IMR-90 (cell line): ENCODE data around the gene SEMA4D. TPM values are rescaled to one million over a fixed set of nuclear protein-coding genes. Genes with fewer than 3 reads are reported as not detected.

Source experiments
- ATAC-seq: fragments of 200-7000 bp; cut with Tn5 transposase; 2 replicates; pipeline ENCODE4 v1.9.1; 2020; ENCODE audit warnings: low read depth, mild to moderate bottlenecking, moderate library complexity
- BruUV-seq: library from RNA; stranded (reverse); fragments of 400-500 nt; replicated peaks from 2 replicates; lab custom pipeline; 2021; lab: Mats Ljungman, UMichigan
- CTCF ChIA-PET: fragments of 300-600 bp; formaldehyde crosslinking; extraction: SDS; loops from one replicate; lab custom pipeline; 2021; ENCODE audit warnings: antibody characterized with exemption; lab: Yijun Ruan, JAX
- POLR2A ChIA-PET: fragments of 300-600 bp; sonication (Branson Sonifier 250); formaldehyde crosslinking; loops from one replicate; lab custom pipeline; 2022; ENCODE audit warnings: antibody characterized with exemption; ENCODE audit not compliant: unreplicated experiment; lab: Charles Lee
- DNase-seq: peaks from one replicate; pipeline ENCODE4 v3.0.0; 2013
- H2AFZ ChIP-seq: replicated peaks from 2 replicates; pipeline ENCODE3; 2013; ENCODE audit warnings: low read length, mild to moderate bottlenecking; ENCODE audit not compliant: poor library complexity
- H2AK5ac ChIP-seq: 2 replicates; pipeline ENCODE4 v1.6.1; 2013; ENCODE audit warnings: low read depth, low read length, inconsistent platforms
- H2AK9ac ChIP-seq: replicated peaks from 2 replicates; pipeline ENCODE3; 2013; ENCODE audit warnings: mild to moderate bottlenecking, low read depth, low read length, moderate library complexity; ENCODE audit not compliant: poor library complexity
- H2BK120ac ChIP-seq: 2 replicates; pipeline ENCODE4 v1.6.1; 2013; ENCODE audit warnings: low read depth, low read length, inconsistent platforms
- H2BK15ac ChIP-seq: 3 replicates; pipeline ENCODE4 v1.6.1; 2013; ENCODE audit warnings: low read depth, low read length, inconsistent platforms
- H2BK20ac ChIP-seq: 2 replicates; pipeline ENCODE4 v1.6.1; 2013; ENCODE audit warnings: low read depth, mild to moderate bottlenecking, inconsistent platforms, low read length, moderate library complexity
- H2BK5ac ChIP-seq: 2 replicates; pipeline ENCODE4 v1.6.1; 2013; ENCODE audit warnings: mild to moderate bottlenecking, low read depth, low read length, inconsistent platforms; ENCODE audit not compliant: poor library complexity, severe bottlenecking
- H3K14ac ChIP-seq: replicated peaks from 2 replicates; pipeline ENCODE4 v1.6.1; 2013; ENCODE audit warnings: low read depth, low read length, inconsistent platforms
- H3K18ac ChIP-seq: 2 replicates; pipeline ENCODE4 v1.6.1; 2013; ENCODE audit warnings: low read depth, low read length, control low read depth
- H3K23ac ChIP-seq: 2 replicates; pipeline ENCODE4 v1.6.1; 2013; ENCODE audit warnings: low read depth, low read length, inconsistent platforms
- H3K27ac ChIP-seq: 2 replicates; pipeline ENCODE4 v1.5.1; 2013; ENCODE audit warnings: mild to moderate bottlenecking, control low read depth, low read length; ENCODE audit not compliant: insufficient read depth
- H3K27me3 ChIP-seq: 2 replicates; pipeline ENCODE4 v1.6.1; 2013; ENCODE audit warnings: low read length; ENCODE audit not compliant: control insufficient read depth, insufficient read depth
- H3K36me3 ChIP-seq: 2 replicates; pipeline ENCODE4 v1.6.1; 2013; ENCODE audit warnings: low read length, mixed read lengths; ENCODE audit not compliant: control insufficient read depth, insufficient read depth
- H3K4ac ChIP-seq: 2 replicates; pipeline ENCODE4 v1.6.1; 2013; ENCODE audit warnings: low read depth, low read length, inconsistent platforms
- H3K4me1 ChIP-seq: 2 replicates; pipeline ENCODE4 v1.6.1; 2013; ENCODE audit warnings: low read length, mixed read lengths; ENCODE audit not compliant: control insufficient read depth, insufficient read depth
- H3K4me2 ChIP-seq: 2 replicates; pipeline ENCODE4 v1.6.1; 2013; ENCODE audit warnings: low read depth, mild to moderate bottlenecking, control low read depth, low read length, moderate library complexity
- H3K4me3 ChIP-seq: 2 replicates; pipeline ENCODE4 v1.5.1; 2013; ENCODE audit warnings: low read depth, mild to moderate bottlenecking, control low read depth, low read length, moderate library complexity; ENCODE audit not compliant: insufficient read depth
- H3K56ac ChIP-seq: 2 replicates; pipeline ENCODE4 v1.6.1; 2013; ENCODE audit warnings: low read length, inconsistent platforms; ENCODE audit not compliant: insufficient read depth; ENCODE audit errors: extremely low read depth
- H3K79me1 ChIP-seq, 2 experiments: 2 replicates each; pipeline ENCODE4 v1.6.1; 2013; ENCODE audit warnings: low read length in 2 of 2, inconsistent platforms in 1 of 2, low read depth in 1 of 2
- H3K9ac ChIP-seq: 2 replicates; pipeline ENCODE4 v1.6.1; 2013; ENCODE audit warnings: low read depth, low read length, control low read depth
- H3K9me1 ChIP-seq: 2 replicates; pipeline ENCODE4 v1.6.1; 2013; ENCODE audit warnings: low read length, inconsistent platforms; ENCODE audit not compliant: insufficient read depth
- H3K9me3 ChIP-seq: 2 replicates; pipeline ENCODE4 v1.6.1; 2013; ENCODE audit warnings: low read length; ENCODE audit not compliant: control insufficient read depth, insufficient read depth
- H4K20me1 ChIP-seq: 2 replicates; pipeline ENCODE4 v1.6.1; 2013; ENCODE audit warnings: low read length, inconsistent platforms; ENCODE audit not compliant: insufficient read depth
- H4K5ac ChIP-seq: 2 replicates; pipeline ENCODE4 v1.6.1; 2013; ENCODE audit warnings: mild to moderate bottlenecking, low read depth, low read length, control low read depth
- H4K8ac ChIP-seq, 2 experiments: 2 replicates each; pipeline ENCODE4 v1.6.1; 2013; ENCODE audit warnings: low read depth in 2 of 2, low read length in 2 of 2, control low read depth in 1 of 2, inconsistent platforms in 1 of 2
- H4K91ac ChIP-seq: 2 replicates; pipeline ENCODE4 v1.6.1; 2013; ENCODE audit warnings: low read depth, low read length, inconsistent platforms; ENCODE audit not compliant: insufficient read depth
- BHLHE40 ChIP-seq: fragments of 150-350 bp; IDR thresholded peaks from 2 replicates; pipeline ENCODE4 v1.6.1; 2016; ENCODE audit warnings: mild to moderate bottlenecking, low read depth, low read length
- CEBPB ChIP-seq: IDR thresholded peaks from 2 replicates; pipeline ENCODE4 v1.6.1; 2012; ENCODE audit warnings: low read depth, low read length, improper control_type of control experiment
- CHD1 ChIP-seq: IDR thresholded peaks from 2 replicates; pipeline ENCODE4 v1.6.1; 2012; ENCODE audit warnings: low read depth, low read length, improper control_type of control experiment
- MAFK ChIP-seq: IDR thresholded peaks from 2 replicates; pipeline ENCODE4 v1.6.1; 2012; ENCODE audit warnings: low read depth, low read length, improper control_type of control experiment
- MXI1 ChIP-seq: IDR thresholded peaks from 2 replicates; pipeline ENCODE4 v1.6.1; 2012; ENCODE audit warnings: low read depth, mild to moderate bottlenecking, low read length, moderate library complexity, borderline replicate concordance
- NFE2L2 ChIP-seq: fragments of 150-350 bp; IDR thresholded peaks from 2 replicates; pipeline ENCODE4 v1.6.1; 2016; ENCODE audit warnings: low read depth, mild to moderate bottlenecking, low read length
- POLR2A ChIP-seq: IDR thresholded peaks from 2 replicates; pipeline ENCODE4 v1.6.1; 2012; ENCODE audit warnings: mild to moderate bottlenecking, low read depth, low read length
- RAD21 ChIP-seq: IDR thresholded peaks from 2 replicates; pipeline ENCODE4 v1.6.1; 2012; ENCODE audit warnings: low read length, improper control_type of control experiment
- RCOR1 ChIP-seq: IDR thresholded peaks from 2 replicates; pipeline ENCODE4 v1.6.1; 2012; ENCODE audit warnings: mild to moderate bottlenecking, low read length, improper control_type of control experiment; ENCODE audit not compliant: insufficient replicate concordance
- RFX5 ChIP-seq: IDR thresholded peaks from 2 replicates; pipeline ENCODE4 v1.8.0; 2012; ENCODE audit warnings: low read depth, mild to moderate bottlenecking, low read length, moderate library complexity
- WGBS, 2 experiments: methylation state at CpG; one replicate each; pipeline versions ENCODE4 v1.1.5 to v1.1.7; 2013; ENCODE audit warnings: missing lambda C conversion rate in 2 of 2; ENCODE audit not compliant: insufficient read length in 1 of 2; ENCODE audit errors: extremely low coverage in 2 of 2; 5-methylcytosine and 5-hydroxymethylcytosine counted together
- dilution Hi-C: fragments of 300-500 bp; cut with HindIII; formaldehyde crosslinking; loops from one replicate; pipeline ENCODE4 v1.14.3; 2018; ENCODE audit warnings: low sequenced_read_pairs; ENCODE audit not compliant: unreplicated experiment
- in situ Hi-C: fragments of 300-500 bp; cut with MboI; formaldehyde crosslinking; loops from 3 replicates; pipeline ENCODE4 v1.14.3; 2019; ENCODE audit warnings: low sequenced_read_pairs, inconsistent platforms, mixed read lengths
- intact Hi-C: fragments of 100-400 bp; cut with micrococcal nuclease; formaldehyde crosslinking; loops from 2 replicates; pipeline ENCODE4 v1.10.0; 2022
- polyA plus RNA-seq, 3 experiments: library from polyadenylated mRNA; depleted of rRNA; stranded (reverse); fragments of >200 nt; gene quantifications; 2 replicates each; pipeline ENCODE4 v1.2.3, GENCODE V29; 2012; ENCODE audit warnings: low replicate concordance in 1 of 3
- total RNA-seq: library from RNA; depleted of rRNA; stranded (reverse); fragments of >200 nt; gene quantifications from 2 replicates; pipeline ENCODE4 v1.2.3, GENCODE V29; 2012
- TF ChIP-seq, protein P1 (sequence below): conservative IDR thresholded peaks from 2 replicates; pipeline ENCODE4 v1.5.1; 2012; ENCODE audit warnings: mild to moderate bottlenecking, low read depth, low read length, improper control_type of control experiment
- TF ChIP-seq, protein P2 (sequence below): fragments of 150-350 bp; IDR thresholded peaks from 2 replicates; pipeline ENCODE4 v1.6.1; 2017; ENCODE audit warnings: mild to moderate bottlenecking, antibody characterized with exemption, low read length, low read depth
- TF ChIP-seq, protein P3 (sequence below): fragments of 150-350 bp; IDR thresholded peaks from 2 replicates; pipeline ENCODE4 v1.6.1; 2016; ENCODE audit warnings: low read depth, mild to moderate bottlenecking, low read length, moderate library complexity, borderline replicate concordance

The SEMA4D gene
- total and polyA plus RNA-seq, 2 of the 4 experiments (the other 2 are of a cell fraction): 0.90 to 1.5 TPM

DNA sequence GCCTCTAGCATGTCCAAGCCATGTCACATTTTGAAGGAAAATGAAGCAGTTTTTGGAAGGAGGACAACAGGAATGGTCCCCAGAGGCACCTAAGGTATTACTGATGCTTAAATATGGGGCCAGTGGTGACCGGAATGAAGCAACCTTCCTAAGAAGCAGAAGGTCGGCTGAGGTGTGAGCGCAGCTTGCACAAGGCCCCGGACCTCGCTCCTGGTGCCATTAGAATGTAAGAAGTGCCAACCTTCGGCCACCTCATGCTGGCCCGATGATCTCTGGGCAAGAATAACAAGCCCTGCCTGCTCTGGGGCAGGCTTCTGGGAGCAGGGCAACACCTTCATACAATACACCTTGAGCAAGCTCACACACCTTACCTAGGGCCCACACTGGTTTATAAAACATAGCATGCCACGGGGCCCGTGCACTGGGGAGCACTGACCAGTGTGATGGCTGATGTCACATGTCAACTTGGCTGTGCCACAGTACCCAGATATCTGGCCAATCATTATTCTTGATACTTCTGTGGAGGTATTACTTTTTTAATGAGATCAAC is 21.9 kb downstream of the SEMA4D start:
- Histone ChIP-seq H2BK120ac (peak overlapping the region; percentile 95), H3K79me1 (peaks cover 0 to 7% of the 10 kb centered on the region in 2 experiments; a peak in 2 of 4 replicates), H3K4me1 (peaks cover 27% of the 10 kb centered on the region), H2AFZ (no peak overlapping the region), H4K91ac (peak overlapping the region; percentile 55), H2BK20ac (peak overlapping the region; percentile 94; the same call in 1 of the 2 replicates), H4K20me1 (no peaks in the 10 kb centered on the region), H3K27ac (peak overlapping the region; percentile 22; the same call in 1 of the 2 replicates), H3K4me3 (no peak overlapping the region), H4K8ac (peak overlapping the region in 1 of 2 experiments; percentile 54; a peak in 2 of 4 replicates), H4K5ac (peak overlapping the region; percentile 29; the same call in 1 of the 2 replicates), H3K36me3 (peaks cover 3% of the 10 kb centered on the region; the same call in 1 of the 2 replicates), H3K4me2 (no peak overlapping the region), H3K23ac (no peak overlapping the region), H2AK9ac (no peak overlapping the region), H2BK15ac (peak overlapping the region; percentile 44; the same call in 1 of the 3 replicates), H3K56ac (no peak overlapping the region), H3K4ac (peak overlapping the region; percentile 50; the same call in 1 of the 2 replicates), H3K9me1 (peaks cover 16% of the 10 kb centered on the region), H2AK5ac (no peak overlapping the region), H3K9ac (no peak overlapping the region), H2BK5ac (no peak overlapping the region), H3K27me3 (no peaks in the 10 kb centered on the region), H3K9me3 (no peaks in the 10 kb centered on the region), H3K14ac (no peak overlapping the region), H3K18ac (peak overlapping the region; percentile 99; the same call in 1 of the 2 replicates)
- ATAC-seq (no peak), DNase-seq (no peak)
- intact Hi-C loops (loop anchor here (2.0 kb wide), 1 partner anchor 23 kb away; the partner anchor contains the start of gene SEMA4D), dilution Hi-C loops (no loop called here), in situ Hi-C loops (no loop called here)
- ChIA-PET POLR2A (no interaction called here), CTCF (no interaction called here)
- BruUV-seq: no TSS peak
- no CpG with 5 or more reads among the region's 9 CpGs for WGBS, 2 experiments
- TF ChIP-seq BHLHE40: no peak
- TF ChIP-seq CHD1: no peak
- TF ChIP-seq RAD21: no peak
- TF ChIP-seq NFE2L2: no peak
- TF ChIP-seq, protein P1, sequence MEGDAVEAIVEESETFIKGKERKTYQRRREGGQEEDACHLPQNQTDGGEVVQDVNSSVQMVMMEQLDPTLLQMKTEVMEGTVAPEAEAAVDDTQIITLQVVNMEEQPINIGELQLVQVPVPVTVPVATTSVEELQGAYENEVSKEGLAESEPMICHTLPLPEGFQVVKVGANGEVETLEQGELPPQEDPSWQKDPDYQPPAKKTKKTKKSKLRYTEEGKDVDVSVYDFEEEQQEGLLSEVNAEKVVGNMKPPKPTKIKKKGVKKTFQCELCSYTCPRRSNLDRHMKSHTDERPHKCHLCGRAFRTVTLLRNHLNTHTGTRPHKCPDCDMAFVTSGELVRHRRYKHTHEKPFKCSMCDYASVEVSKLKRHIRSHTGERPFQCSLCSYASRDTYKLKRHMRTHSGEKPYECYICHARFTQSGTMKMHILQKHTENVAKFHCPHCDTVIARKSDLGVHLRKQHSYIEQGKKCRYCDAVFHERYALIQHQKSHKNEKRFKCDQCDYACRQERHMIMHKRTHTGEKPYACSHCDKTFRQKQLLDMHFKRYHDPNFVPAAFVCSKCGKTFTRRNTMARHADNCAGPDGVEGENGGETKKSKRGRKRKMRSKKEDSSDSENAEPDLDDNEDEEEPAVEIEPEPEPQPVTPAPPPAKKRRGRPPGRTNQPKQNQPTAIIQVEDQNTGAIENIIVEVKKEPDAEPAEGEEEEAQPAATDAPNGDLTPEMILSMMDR: no peak
- TF ChIP-seq RCOR1: no peak
- TF ChIP-seq RFX5: no peak
- TF ChIP-seq, protein P2, sequence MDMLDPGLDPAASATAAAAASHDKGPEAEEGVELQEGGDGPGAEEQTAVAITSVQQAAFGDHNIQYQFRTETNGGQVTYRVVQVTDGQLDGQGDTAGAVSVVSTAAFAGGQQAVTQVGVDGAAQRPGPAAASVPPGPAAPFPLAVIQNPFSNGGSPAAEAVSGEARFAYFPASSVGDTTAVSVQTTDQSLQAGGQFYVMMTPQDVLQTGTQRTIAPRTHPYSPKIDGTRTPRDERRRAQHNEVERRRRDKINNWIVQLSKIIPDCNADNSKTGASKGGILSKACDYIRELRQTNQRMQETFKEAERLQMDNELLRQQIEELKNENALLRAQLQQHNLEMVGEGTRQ: no peak
- TF ChIP-seq POLR2A: no peak
- TF ChIP-seq CEBPB: no peak
- TF ChIP-seq, protein P3, sequence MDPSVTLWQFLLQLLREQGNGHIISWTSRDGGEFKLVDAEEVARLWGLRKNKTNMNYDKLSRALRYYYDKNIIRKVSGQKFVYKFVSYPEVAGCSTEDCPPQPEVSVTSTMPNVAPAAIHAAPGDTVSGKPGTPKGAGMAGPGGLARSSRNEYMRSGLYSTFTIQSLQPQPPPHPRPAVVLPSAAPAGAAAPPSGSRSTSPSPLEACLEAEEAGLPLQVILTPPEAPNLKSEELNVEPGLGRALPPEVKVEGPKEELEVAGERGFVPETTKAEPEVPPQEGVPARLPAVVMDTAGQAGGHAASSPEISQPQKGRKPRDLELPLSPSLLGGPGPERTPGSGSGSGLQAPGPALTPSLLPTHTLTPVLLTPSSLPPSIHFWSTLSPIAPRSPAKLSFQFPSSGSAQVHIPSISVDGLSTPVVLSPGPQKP: no peak
- TF ChIP-seq MAFK: no peak
- TF ChIP-seq MXI1: no peak
